NT2/D1 (cell line): Measurements from ENCODE around the gene HES7.

ENCODE experiments used
- DNase-seq: peaks from one replicate; pipeline ENCODE4 v3.0.0-alpha.2; 2011; ENCODE audit warnings: low read depth, low spot score
- H3K27me3 ChIP-seq: 2 replicates; pipeline ENCODE4 v1.6.0; 2011; ENCODE audit warnings: mild to moderate bottlenecking; ENCODE audit not compliant: insufficient read length, insufficient read depth
- H3K36me3 ChIP-seq: 2 replicates; pipeline ENCODE4 v1.6.1; 2011; ENCODE audit warnings: mild to moderate bottlenecking, low read length, mixed read lengths; ENCODE audit not compliant: insufficient read depth, insufficient read length
- H3K4me1 ChIP-seq: 2 replicates; pipeline ENCODE4 v1.5.1; 2011; ENCODE audit not compliant: insufficient read depth, insufficient read length
- H3K4me3 ChIP-seq: 2 replicates; pipeline ENCODE4 v1.5.1; 2011; ENCODE audit warnings: low read depth; ENCODE audit not compliant: insufficient read length
- H3K9ac ChIP-seq: 2 replicates; pipeline ENCODE4 v1.6.0; 2011; ENCODE audit warnings: low read depth; ENCODE audit not compliant: insufficient read length
- H3K9me3 ChIP-seq: 2 replicates; pipeline ENCODE4 v1.5.1; 2011; ENCODE audit warnings: mild to moderate bottlenecking, low read length; ENCODE audit not compliant: insufficient read depth
- SUZ12 ChIP-seq: IDR thresholded peaks from 2 replicates; pipeline ENCODE4 v1.6.1; 2011; ENCODE audit not compliant: insufficient read length, insufficient read depth; ENCODE audit errors: extremely low read depth
- YY1 ChIP-seq: IDR thresholded peaks from 2 replicates; pipeline ENCODE4 v1.6.1; 2011; ENCODE audit not compliant: insufficient read length, insufficient read depth
- ZNF274 ChIP-seq: IDR thresholded peaks from 2 replicates; pipeline ENCODE4 v1.6.1; 2011; ENCODE audit warnings: mild to moderate bottlenecking, low read depth, low read length

The HES7 gene

DNA sequence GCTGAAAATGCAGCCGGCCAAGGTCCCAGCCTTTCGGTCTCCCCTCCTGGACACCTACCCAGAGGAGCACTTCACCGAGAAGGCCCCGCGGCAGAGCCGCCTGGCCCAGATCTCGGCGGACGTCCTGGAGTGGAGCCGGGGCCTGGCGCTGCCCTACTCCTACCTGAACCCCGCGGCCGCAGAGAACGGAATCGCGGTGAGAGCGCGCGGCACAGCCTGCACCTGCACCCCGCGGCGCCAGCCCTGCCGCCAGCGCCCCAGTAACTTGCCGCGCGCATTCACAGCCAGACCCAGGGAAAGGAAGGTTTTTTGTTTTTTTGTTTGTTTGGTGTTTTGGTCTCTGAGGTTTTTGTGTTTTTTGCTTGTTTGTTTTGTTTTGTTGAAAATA lies 51.6 kb downstream of the HES7 start:
- TF ChIP-seq SUZ12, result no peak
- TF ChIP-seq YY1, result no peak
- TF ChIP-seq ZNF274, result no peak
- Histone ChIP-seq H3K9ac (no peak overlapping the region), H3K27me3 (peaks cover 74% of the 10 kb centered on the region), H3K36me3 (no peaks in the 10 kb centered on the region), H3K4me1 (peaks cover 3% of the 10 kb centered on the region), H3K9me3 (no peaks in the 10 kb centered on the region), H3K4me3 (peak overlapping the region; percentile 32)
- no peak for DNase-seq

DNA sequence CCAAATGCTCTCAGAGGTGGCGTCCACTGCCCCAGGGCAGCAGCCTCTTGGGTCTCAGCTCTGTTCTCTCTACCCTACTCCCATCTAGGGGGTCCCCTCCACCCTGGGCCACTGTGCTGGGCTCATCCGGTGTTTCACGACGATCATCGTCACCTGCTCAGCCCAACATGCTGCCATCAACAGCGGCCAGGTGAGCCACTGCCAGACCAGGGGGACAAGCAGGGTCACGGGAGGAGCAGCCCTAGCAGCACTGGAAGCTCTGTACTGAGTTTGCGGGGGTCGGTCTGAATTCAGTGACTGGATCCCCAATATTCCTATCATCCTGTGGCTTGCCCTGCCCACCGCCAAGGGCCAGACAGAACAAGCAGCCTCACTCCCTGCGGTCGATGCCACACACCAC lies 52.4 kb downstream of the HES7 start:
- Histone ChIP-seq H3K36me3 (no peaks in the 10 kb centered on the region), H3K27me3 (peaks cover 66% of the 10 kb centered on the region), H3K9ac (no peak overlapping the region), H3K4me3 (no peak overlapping the region), H3K4me1 (peaks cover 3% of the 10 kb centered on the region), H3K9me3 (no peaks in the 10 kb centered on the region)
- DNase-seq, result no peak
- no peak for TF ChIP-seq ZNF274
- no peak for TF ChIP-seq YY1
- no peak for TF ChIP-seq SUZ12
